H9 (cell line): Measurements from ENCODE around the gene CHCHD6. TPM values are rescaled to one million over a fixed set of nuclear protein-coding genes. Genes with fewer than 3 reads are reported as not detected.

Experiments
- DNase-seq: peaks from one replicate; pipeline ENCODE4 v3.0.0-alpha.2; 2017
- H2AFZ ChIP-seq: one replicate; pipeline ENCODE4 v1.6.1; 2013; ENCODE audit warnings: mild to moderate bottlenecking, low read length, control low read depth, moderate library complexity
- H2AK5ac ChIP-seq: 2 replicates; pipeline ENCODE4 v1.6.1; 2013; ENCODE audit warnings: low read length, control low read depth, mixed read lengths; ENCODE audit not compliant: insufficient read length
- H2BK120ac ChIP-seq: one replicate; pipeline ENCODE4 v1.6.1; 2013; ENCODE audit warnings: low read depth, mild to moderate bottlenecking, low read length, control low read depth, inconsistent platforms; ENCODE audit not compliant: poor library complexity, severe bottlenecking
- H2BK12ac ChIP-seq: 2 replicates; pipeline ENCODE4 v1.6.1; 2013; ENCODE audit warnings: low read length, control low read depth, mixed read lengths, low read depth; ENCODE audit not compliant: insufficient read length
- H2BK15ac ChIP-seq: 2 replicates; pipeline ENCODE4 v1.6.1; 2013; ENCODE audit warnings: low read depth, low read length, control low read depth
- H2BK20ac ChIP-seq: one replicate; pipeline ENCODE4 v1.6.1; 2013; ENCODE audit warnings: low read depth, mild to moderate bottlenecking, low read length, control low read depth, inconsistent platforms; ENCODE audit not compliant: poor library complexity, severe bottlenecking
- H2BK5ac ChIP-seq: 2 replicates; pipeline ENCODE4 v1.6.1; 2013; ENCODE audit warnings: low read length, control low read depth, mixed read lengths; ENCODE audit not compliant: insufficient read length
- H3K14ac ChIP-seq: 2 replicates; pipeline ENCODE4 v1.6.1; 2013; ENCODE audit warnings: low read length, control low read depth; ENCODE audit not compliant: insufficient read depth
- H3K18ac ChIP-seq: 2 replicates; pipeline ENCODE4 v1.6.1; 2013; ENCODE audit warnings: low read depth, mild to moderate bottlenecking, mixed read lengths, low read length, control low read depth; ENCODE audit not compliant: insufficient read length
- H3K23ac ChIP-seq: 2 replicates; pipeline ENCODE4 v1.6.1; 2013; ENCODE audit warnings: low read length, control low read depth, mixed read lengths, low read depth; ENCODE audit not compliant: insufficient read length
- H3K23me2 ChIP-seq: 2 replicates; pipeline ENCODE4 v1.6.1; 2013; ENCODE audit warnings: low read depth, mild to moderate bottlenecking, mixed read lengths, low read length, control low read depth; ENCODE audit not compliant: insufficient read length, poor library complexity, severe bottlenecking
- H3K27ac ChIP-seq: 2 replicates; pipeline ENCODE4 v1.5.1; 2013; ENCODE audit warnings: low read length, control low read depth, mixed read lengths, low read depth; ENCODE audit not compliant: insufficient read length
- H3K27me3 ChIP-seq: 2 replicates; pipeline ENCODE4 v1.6.1; 2013; ENCODE audit warnings: low read length, control low read depth, inconsistent platforms; ENCODE audit not compliant: insufficient read depth
- H3K4ac ChIP-seq: 2 replicates; pipeline ENCODE4 v1.6.1; 2013; ENCODE audit warnings: low read depth, mild to moderate bottlenecking, control low read depth, inconsistent platforms, low read length, moderate library complexity
- H3K4me1 ChIP-seq: 2 replicates; pipeline ENCODE4 v1.6.1; 2013; ENCODE audit warnings: low read length, control low read depth, inconsistent platforms; ENCODE audit not compliant: insufficient read depth
- H3K4me2 ChIP-seq: 2 replicates; pipeline ENCODE4 v1.6.1; 2013; ENCODE audit warnings: low read length, control low read depth, mixed read lengths; ENCODE audit not compliant: insufficient read length, insufficient read depth
- H3K56ac ChIP-seq: 2 replicates; pipeline ENCODE4 v1.6.1; 2013; ENCODE audit warnings: low read depth, mild to moderate bottlenecking, mixed read lengths, low read length, control low read depth; ENCODE audit not compliant: insufficient read length
- H3K79me1 ChIP-seq: 2 replicates; pipeline ENCODE4 v1.6.1; 2013; ENCODE audit warnings: low read depth, mild to moderate bottlenecking, moderate library complexity, low read length, control low read depth, inconsistent platforms; ENCODE audit not compliant: insufficient read depth, poor library complexity, severe bottlenecking
- H3K79me2 ChIP-seq: 2 replicates; pipeline ENCODE4 v1.6.1; 2013; ENCODE audit warnings: low read length, control low read depth, inconsistent platforms; ENCODE audit not compliant: insufficient read depth
- H3K9ac ChIP-seq: 2 replicates; pipeline ENCODE4 v1.6.1; 2013; ENCODE audit warnings: low read length, control low read depth, mixed read lengths; ENCODE audit not compliant: insufficient read length; ENCODE audit errors: extremely low read depth
- H3K9me3 ChIP-seq: one replicate; pipeline ENCODE4 v1.6.1; 2013; ENCODE audit warnings: low read depth, low read length, inconsistent platforms; ENCODE audit not compliant: control insufficient read depth
- H3T11ph ChIP-seq: one replicate; pipeline ENCODE4 v1.6.1; 2013; ENCODE audit warnings: mild to moderate bottlenecking, low read length, control low read depth, inconsistent platforms
- H4K20me1 ChIP-seq: one replicate; pipeline ENCODE4 v1.6.1; 2013; ENCODE audit not compliant: control insufficient read depth, insufficient read length, insufficient read depth
- H4K5ac ChIP-seq: 2 replicates; pipeline ENCODE4 v1.6.1; 2013; ENCODE audit warnings: low read depth, mild to moderate bottlenecking, mixed read lengths, low read length, control low read depth; ENCODE audit not compliant: insufficient read length
- H4K8ac ChIP-seq: replicated peaks from 2 replicates; pipeline ENCODE4 v1.6.1; 2013; ENCODE audit warnings: low read length, control low read depth, mixed read lengths, low read depth; ENCODE audit not compliant: insufficient read length
- H4K91ac ChIP-seq: 2 replicates; pipeline ENCODE4 v1.6.1; 2013; ENCODE audit warnings: low read depth, mild to moderate bottlenecking, moderate library complexity, mixed read lengths, low read length, control low read depth; ENCODE audit not compliant: insufficient read length
- H3K27ac Mint-ChIP-seq, 3 experiments: 2 replicates in 2 of 3; 3 replicates in 1 of 3; pipeline ENCODE4 v1.8.0; 2020 to 2021; ENCODE audit warnings: mixed read lengths in 3 of 3, mild to moderate bottlenecking in 1 of 3, moderate library complexity in 1 of 3
- H3K27me3 Mint-ChIP-seq: 2 replicates; pipeline ENCODE4 v1.8.0; 2021; ENCODE audit warnings: low read depth, mild to moderate bottlenecking, moderate library complexity, mixed read lengths
- H3K36me3 Mint-ChIP-seq, 3 experiments: 2 replicates in 2 of 3; 3 replicates in 1 of 3; pipeline ENCODE4 v1.8.0; 2020 to 2021; ENCODE audit warnings: low read depth in 3 of 3, mixed read lengths in 3 of 3; ENCODE audit not compliant: insufficient read depth in 1 of 3
- H3K4me1 Mint-ChIP-seq, 2 experiments: 2 replicates each; pipeline ENCODE4 v1.8.0; 2020; ENCODE audit warnings: mixed read lengths in 2 of 2
- H3K4me3 Mint-ChIP-seq, 2 experiments: 2 replicates in 1 of 2; 3 replicates in 1 of 2; pipeline ENCODE4 v1.8.0; 2020 to 2021; ENCODE audit warnings: mild to moderate bottlenecking in 2 of 2, mixed read lengths in 2 of 2, moderate library complexity in 1 of 2
- H3K9me3 Mint-ChIP-seq, 2 experiments: 2 replicates in 1 of 2; 3 replicates in 1 of 2; pipeline ENCODE4 v1.8.0; 2020; ENCODE audit warnings: mild to moderate bottlenecking in 2 of 2, mixed read lengths in 2 of 2, moderate library complexity in 1 of 2
- CTCF ChIP-seq: fragments of 200-600 bp; sonication (generic); conservative IDR thresholded peaks from 3 replicates; pipeline ENCODE4 v1.8.0; 2021; ENCODE audit warnings: antibody characterized with exemption, mild to moderate bottlenecking
- WGBS: extraction: QIAGEN DNeasy Blood & Tissue Kit; methylation state at CpG from one replicate; pipeline ENCODE4 v1.1.7; 2013; ENCODE audit warnings: missing lambda C conversion rate, low lambda C conversion rate, mixed read lengths; ENCODE audit not compliant: insufficient read length; ENCODE audit errors: extremely low coverage; 5-methylcytosine and 5-hydroxymethylcytosine counted together
- total RNA-seq: library from RNA; stranded (reverse); gene quantifications from 2 replicates; pipeline ENCODE4 v1.2.1, GENCODE V29; 2021

Gene CHCHD6
- total RNA-seq, 1 experiment from 2014 or later: 34.2 TPM

GRCh38 chr3:127006781-127007436 lies 302.9 kb downstream of the CHCHD6 start:
- no peak overlapping the region for H3K18ac ChIP-seq
- no peaks in the 10 kb centered on the region for H3K79me1 ChIP-seq
- H3K23ac ChIP-seq: no peak overlapping the region
- H2BK12ac ChIP-seq: no peak overlapping the region
- no peak overlapping the region for H3K4me3 Mint-ChIP-seq
- peaks cover 4 to 26% (median 18%) of the 10 kb centered on the region in 3 experiments; a peak in 6 of 7 replicates for H3K36me3 Mint-ChIP-seq
- H3K9ac ChIP-seq: no peak overlapping the region
- H3K4me1 ChIP-seq: no peaks in the 10 kb centered on the region; the same call in 1 of the 2 replicates
- H3K9me3 Mint-ChIP-seq: no peaks in the 10 kb centered on the region
- no peak overlapping the region for H4K91ac ChIP-seq
- no peak overlapping the region for H3T11ph ChIP-seq
- H2BK5ac ChIP-seq: no peak overlapping the region
- no peak overlapping the region for H2AFZ ChIP-seq
- no peak overlapping the region for H2BK120ac ChIP-seq
- no peak overlapping the region for H3K56ac ChIP-seq
- no peak overlapping the region for H3K4me2 ChIP-seq
- H3K27me3 ChIP-seq: no peaks in the 10 kb centered on the region
- H2BK20ac ChIP-seq: no peak overlapping the region
- H3K9me3 ChIP-seq: no peaks in the 10 kb centered on the region
- no peak for DNase-seq
- H2AK5ac ChIP-seq: no peak overlapping the region
- H4K5ac ChIP-seq: no peak overlapping the region
- no peak overlapping the region for H4K8ac ChIP-seq
- no peaks in the 10 kb centered on the region for H3K27me3 Mint-ChIP-seq
- no peak overlapping the region for H3K4ac ChIP-seq
- whole genome bisulfite sequencing: no CpG with 5 or more reads among the region's 8 CpGs
- H3K27ac Mint-ChIP-seq: peak overlapping the region in 1 of 3 experiments; percentile 95; a peak in 3 of 7 replicates
- no peaks in the 10 kb centered on the region for H3K23me2 ChIP-seq
- peaks cover 8 to 13% of the 10 kb centered on the region in 2 experiments for H3K4me1 Mint-ChIP-seq
- H2BK15ac ChIP-seq: no peak overlapping the region
- no peaks in the 10 kb centered on the region; the same call in 1 of the 2 replicates for H3K79me2 ChIP-seq
- H4K20me1 ChIP-seq: peaks cover 2% of the 10 kb centered on the region
- TF ChIP-seq CTCF: no peak
- H3K27ac ChIP-seq: no peak overlapping the region
- H3K14ac ChIP-seq: no peak overlapping the region
